ENCODE results near the gene DGKA.

GRCh38 chr12:55932551-55932910, 1.6 kb downstream of the DGKA start:
- no peak for TF ChIP-seq CTCF (conservative IDR thresholded peaks at IDR 0.05; ENCODE audit: low read depth, low read length)
- TF ChIP-seq EZH2 (IDR thresholded peaks at IDR 0.05; ENCODE audit: low read length, unreplicated experiment): no peak
- TF ChIP-seq EZH2phosphoT487 (IDR thresholded peaks at IDR 0.05; ENCODE audit: borderline replicate concordance, low read length): no peak

Data from PC-3 (cell line).